GM18868 (cell line): ENCODE results near the gene MAML3.

Source experiments
- ATAC-seq: cut with Tn5 transposase; IDR thresholded peaks from one replicate; pipeline ENCODE4 v1.9.1; 2021; ENCODE audit warnings: mild to moderate bottlenecking, moderate library complexity; ENCODE audit not compliant: unreplicated experiment

Gene MAML3

DNA sequence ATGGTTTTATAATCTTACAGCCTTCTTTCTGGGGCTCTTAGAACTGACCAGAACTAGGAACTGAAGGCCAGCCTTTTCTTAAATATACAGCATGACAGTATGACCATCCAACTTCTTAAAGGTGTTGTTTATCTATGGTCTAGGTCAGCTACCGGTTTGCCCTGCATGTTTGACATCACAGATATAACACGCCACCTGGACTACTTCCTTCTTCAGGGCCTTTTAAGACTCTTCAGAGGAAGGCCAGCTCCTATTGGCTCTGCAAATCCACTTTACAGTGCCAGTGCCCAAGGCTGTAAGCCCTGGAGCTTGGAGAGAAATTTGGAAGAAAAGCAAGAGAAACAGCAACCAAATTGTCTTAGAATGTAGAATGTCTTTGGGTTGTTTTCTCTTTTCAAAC, 302.9 kb downstream of the MAML3 start:
- no peak for ATAC-seq

DNA sequence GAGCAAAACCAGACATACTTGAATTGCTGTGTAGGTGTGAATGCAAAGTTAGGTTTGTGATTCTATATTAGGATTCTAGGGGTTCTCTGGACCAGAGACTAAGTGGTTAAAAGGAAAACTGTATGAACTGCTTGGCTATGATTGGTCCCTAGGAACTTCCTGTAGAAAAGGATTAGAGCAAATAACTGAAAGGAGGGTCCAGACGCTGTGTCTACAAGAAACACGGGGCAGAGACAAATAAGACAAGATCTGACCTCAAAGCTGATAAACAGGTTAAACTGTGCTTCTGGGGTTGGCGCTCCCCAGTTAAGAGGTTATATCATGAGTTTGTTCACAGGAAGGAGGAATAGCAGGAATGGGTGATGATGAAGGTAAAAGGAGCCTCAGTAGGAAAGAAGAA, 304.8 kb downstream of the MAML3 start:
- ATAC-seq, result no peak

DNA sequence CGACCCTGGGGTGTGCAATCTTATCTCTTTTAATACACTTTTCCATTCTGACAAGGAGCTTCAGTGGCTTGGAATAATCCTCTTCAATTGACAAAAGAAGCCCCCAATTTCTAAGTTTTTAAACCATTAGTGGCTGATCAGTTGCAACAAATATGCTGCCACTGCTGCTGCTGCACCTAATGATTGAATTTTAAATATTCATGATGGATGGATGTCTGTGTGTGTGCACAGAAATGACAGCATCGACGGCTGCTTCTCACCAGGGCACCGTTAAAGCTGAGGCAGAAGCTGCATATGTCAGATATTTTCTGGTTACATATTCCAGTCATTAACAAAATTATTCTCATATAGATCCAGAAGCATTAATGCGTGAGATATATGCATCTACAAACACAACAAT, 306.0 kb downstream of the MAML3 start:
- no peak for ATAC-seq

DNA sequence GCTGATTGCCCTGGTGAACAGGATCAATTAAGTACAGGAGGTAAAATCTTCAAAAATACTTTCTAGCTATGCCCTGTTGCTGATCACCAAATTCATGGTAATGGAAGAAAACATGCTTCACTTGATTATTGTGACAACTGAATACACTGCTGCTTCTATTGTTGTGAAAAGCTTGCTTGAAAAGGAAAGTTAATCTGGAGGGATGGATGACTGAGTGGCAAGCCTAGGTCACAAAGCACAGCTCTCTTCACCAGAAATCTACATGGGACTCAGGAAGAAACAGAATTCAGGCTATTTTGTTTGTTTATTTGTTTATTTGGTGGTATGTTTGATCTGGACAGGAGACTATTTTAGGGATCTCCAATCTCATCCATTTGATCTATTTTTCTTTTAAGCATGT, 306.4 kb downstream of the MAML3 start:
- no peak for ATAC-seq

DNA sequence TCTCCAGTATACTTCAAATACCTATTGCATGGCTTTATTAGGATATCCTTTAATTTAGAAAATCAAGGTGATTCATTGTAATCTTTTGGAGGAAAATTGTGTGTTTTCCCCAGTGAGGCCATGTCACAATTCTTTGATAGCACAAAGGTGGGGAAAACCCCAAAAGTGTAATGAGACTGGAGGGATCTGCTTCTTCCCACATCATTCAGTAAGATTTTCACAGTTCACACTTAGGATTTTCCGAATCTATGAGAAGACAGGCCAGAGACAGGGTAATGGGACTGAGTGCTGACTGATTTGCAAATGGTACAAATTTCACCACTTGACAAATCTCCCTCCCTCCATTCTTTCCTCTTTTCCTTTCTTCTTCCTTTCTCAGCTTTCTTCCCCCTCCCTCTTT, 307.2 kb downstream of the MAML3 start:
- no peak for ATAC-seq

DNA sequence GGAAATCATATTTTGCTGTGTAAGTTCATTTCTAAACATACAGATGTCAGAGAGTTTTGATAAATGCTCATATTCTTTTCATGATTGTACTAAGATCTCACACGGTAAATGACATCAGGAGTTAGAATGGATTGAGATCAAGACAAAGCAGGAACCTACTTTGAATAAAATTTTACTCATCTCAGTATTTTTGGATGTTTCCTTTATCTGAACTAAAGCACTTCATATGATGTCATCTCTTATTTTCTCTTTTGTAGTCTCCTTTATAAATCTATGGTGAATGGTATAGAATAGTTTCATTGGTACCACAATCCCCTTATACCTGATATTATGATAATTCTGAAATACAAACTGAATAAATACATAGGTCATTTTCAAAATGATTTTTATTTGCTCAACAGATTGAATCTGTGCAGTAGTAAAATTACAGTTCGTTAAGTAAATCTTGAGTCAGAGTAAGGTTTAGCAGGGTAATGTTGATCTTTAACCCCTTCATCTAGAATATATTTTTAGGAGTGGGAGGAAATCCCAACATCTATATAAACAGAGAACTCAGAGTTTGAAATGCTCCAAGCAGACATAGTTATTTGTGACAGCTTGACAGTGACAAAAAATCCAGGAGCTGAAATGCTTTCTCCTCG, 308.4 kb downstream of the MAML3 start:
- ATAC-seq, result no peak

DNA sequence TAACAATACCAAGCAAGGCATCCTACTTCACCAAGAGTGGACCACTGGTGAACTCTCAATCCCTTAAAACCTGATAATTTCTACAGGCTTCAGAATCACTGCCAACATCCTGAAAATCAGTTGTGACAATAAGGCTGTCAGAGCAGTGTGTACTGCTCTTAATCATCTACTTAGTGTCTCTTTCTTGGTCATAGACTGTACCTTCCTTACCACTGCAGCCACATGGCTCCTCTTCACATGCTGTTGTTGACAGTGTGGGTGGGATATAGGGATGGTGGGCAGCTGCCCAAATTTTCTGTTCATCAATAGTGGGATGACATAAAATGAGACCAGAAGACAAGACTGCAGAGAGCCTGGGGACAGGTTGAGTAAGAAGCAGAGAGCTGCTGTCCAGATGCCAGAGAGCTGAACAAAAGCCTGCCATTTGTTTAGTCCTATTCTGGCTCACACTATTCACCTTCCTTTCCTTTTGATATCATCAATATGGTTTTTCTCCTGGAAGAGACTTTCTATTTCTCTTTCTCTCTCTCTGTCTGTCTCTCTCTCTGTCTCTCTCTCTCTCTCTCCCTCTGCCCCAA, 309.4 kb downstream of the MAML3 start:
- no peak for ATAC-seq

DNA sequence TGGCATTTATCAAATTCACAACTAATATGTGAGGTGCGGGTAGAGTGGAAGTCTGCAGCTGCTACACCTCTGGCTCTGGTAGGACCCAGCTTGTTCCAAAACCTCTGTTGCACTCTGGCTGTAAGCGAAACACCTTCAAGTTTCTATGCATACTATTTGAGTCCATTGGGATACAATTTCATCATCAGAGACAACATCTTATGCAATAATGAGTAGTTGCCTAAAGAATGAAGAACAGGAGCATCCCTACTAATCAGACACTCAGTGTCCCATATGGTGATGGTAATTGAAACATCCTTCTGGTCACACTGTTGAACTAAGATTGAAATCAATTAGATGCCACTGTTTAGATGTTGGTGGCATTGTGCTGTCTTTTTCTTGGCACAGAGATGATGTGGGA, 309.9 kb downstream of the MAML3 start:
- no peak for ATAC-seq

DNA sequence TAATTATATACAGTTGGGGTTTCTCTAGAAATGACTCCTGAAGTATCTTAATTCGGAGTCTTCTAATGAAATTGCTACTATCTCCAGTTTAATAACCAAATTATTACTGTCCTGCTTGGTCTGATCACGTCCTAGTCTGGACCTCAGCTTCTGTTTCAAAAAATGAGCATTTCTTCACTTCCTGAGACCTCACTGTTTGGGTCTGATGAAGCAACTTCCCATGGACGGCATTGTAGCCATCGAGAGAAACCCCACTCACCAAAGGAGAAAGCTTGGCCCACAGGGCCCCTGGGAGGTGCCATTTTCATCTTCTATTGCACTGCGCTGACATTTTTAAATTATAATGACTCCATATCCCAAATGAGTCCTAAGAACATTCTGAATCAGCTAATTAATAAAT, 310.3 kb downstream of the MAML3 start:
- no peak for ATAC-seq

DNA sequence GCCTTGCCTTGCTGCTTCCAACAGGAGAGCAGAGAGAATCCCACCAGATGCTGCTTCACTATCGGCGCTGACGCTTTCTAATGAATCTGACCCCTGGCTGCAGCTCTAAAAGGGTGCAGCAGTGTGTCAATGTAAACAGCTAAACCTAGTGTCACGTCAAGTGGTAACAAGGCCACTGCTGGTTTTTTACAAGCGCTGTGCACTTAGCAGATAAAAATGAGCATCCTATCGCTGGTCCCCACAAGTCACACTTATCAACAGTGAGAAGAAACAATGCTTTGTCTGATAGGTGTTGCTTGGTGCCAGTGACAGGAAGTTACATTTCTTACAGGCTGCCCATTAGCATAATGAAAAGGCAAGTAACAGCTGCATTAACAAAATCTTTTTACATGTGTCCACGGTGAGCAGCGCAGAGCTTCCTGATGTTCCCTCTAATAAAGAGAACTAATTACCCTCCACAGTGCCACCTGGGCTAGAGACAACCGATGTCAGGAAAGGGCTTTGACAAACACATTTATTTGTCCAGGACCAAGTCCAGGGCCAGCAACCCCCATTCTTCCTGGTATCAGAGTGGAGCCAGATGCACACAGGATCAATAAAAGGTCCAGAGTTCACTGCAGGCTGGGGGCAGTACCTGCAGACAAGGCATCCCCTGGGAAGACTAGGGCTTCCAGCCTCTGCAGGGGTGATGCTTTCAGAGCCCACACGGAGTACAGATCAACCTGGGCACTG, 312.4 kb downstream of the MAML3 start:
- ATAC-seq, result no peak

DNA sequence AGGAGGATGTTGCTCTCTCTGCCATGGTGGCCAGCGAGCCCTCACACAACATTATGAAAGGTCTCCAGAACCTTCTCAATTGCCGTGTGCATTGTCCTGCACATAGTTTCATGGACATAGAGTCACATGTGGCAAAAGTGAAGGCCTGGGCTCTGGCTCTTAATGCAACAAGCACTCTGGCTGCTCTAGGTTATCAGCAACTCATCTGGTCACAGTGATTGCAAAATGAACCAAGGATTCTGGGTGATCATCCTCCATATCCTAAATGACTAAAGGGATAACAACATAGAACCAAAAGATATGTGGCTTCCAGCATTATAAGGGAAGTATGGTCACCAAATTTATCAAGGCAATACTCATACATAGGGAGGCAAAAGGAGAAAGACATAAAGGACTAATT, 313.2 kb downstream of the MAML3 start:
- no peak for ATAC-seq

DNA sequence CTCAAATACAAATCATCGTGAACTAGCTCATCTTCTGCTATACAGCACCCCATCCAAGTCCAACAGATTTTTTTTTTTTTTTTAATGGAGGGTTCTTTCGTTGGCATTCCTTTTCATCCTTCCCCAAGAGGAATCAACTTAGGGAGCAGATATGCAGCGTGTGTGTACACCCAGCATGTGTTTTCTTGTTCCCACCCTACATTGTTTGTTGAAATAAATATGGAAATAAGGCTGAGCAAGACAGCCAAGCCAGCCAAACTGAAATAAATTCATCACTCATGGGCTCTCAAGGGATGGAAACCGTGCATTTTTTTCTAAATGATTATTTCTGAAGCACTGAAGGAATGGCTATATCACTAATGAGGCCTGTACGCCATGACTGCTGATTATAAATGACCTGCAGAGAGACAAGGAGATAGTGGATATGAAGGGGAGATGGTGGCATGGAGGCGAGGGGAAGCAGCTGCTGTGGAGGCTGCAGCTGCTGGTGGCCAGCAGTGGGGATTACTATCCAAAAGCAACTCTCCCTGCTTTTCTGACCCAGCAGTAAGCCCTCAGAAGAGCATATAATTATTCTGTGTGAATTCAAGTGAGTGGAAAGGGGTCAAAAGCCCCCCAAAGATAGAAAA, 314.5 kb downstream of the MAML3 start:
- no peak for ATAC-seq

DNA sequence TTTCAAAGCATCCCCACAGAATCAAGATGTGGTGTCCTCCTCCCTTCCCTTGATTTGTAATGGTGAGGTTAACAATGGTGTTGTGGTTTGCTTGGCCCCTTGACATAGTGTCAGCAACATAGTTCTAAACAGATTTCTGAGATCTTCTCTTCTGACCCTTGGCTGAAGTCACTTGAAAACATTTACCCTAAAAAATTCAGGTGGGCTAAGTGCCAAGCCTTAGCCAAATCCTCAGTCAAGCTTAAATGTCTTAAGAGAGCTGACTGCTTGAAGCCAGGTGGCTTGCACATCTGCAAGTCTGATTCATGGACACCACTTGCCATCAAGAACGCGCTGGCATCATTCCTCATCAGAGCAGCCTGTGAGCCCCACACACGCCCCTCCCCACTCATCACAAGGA, 315.2 kb downstream of the MAML3 start:
- ATAC-seq, result no peak

DNA sequence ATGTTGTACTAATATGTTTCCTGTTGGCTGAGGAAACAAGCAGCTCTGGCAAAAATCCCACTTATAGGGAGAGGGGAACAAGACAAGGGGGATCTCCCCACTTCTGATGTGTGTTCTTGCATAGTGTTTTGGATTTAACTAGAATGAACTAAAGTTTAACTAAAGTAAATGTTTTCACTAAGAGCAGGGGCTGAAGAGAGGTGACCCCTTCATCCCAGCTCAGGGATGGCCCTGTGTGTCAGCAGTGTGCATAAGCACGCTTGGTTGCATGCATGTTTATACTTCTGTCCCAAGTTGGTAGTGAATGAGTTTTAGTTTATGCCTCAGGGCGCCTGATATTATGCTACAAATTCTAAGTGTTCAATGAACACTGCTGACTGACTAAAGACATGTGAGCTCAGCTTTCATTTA, 319.0 kb downstream of the MAML3 start:
- no peak for ATAC-seq

DNA sequence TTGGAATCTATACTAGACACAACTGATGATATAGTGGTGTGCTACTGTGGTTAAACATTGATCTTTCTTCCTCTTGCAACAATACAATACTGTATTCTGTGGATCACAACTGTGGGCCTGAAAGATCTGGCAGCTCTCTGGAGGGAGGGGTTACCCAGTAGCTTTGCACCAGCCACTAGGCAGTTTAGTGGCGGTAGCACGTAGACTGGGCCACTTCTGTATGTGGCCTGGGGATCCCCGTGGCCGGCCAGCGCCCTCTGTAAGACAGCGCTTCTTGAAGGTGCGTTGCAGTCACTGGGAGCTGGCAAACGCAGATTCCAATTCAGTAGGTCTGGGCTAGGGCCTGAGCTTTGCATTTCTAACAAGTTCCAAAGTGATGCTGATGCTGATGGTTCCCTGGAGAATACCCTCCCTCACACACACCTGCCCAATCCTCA, 319.7 kb downstream of the MAML3 start:
- no peak for ATAC-seq

DNA sequence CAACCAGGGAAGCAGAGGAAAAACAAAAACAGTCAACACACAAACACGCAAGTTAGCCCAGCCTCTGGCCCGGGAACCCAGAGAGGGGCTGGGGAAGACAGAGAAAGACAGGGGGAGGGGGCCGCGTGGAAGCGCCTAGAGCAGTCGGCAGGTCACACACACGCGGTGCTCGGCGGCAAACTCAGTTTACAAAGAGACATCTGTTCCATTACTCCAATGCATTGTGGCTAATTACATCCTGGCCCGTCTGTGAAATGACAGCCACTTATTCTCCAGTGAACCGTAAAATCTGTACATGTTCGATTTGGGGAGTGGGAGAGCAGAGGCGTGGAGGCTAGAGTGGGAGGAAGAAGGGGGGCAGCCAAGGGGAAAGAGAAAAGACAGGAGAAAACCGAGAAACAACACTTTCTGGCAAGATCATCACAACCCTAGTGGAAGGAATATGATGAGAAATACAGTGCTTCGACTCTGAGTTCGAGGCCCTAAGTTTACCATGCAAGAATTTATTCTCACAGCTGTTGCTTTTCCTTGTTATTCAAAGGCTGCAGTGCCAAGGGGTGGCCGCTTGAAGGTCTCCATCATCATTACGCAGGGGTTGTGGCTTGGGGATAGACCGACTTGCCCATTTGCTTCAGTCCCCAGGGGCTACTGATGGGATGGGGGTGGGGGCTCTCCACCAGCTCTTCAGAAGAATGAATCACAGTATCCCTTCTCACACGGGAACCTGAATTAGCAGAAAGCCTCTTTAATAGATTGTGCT, 320.7 kb downstream of the MAML3 start:
- no peak for ATAC-seq

DNA sequence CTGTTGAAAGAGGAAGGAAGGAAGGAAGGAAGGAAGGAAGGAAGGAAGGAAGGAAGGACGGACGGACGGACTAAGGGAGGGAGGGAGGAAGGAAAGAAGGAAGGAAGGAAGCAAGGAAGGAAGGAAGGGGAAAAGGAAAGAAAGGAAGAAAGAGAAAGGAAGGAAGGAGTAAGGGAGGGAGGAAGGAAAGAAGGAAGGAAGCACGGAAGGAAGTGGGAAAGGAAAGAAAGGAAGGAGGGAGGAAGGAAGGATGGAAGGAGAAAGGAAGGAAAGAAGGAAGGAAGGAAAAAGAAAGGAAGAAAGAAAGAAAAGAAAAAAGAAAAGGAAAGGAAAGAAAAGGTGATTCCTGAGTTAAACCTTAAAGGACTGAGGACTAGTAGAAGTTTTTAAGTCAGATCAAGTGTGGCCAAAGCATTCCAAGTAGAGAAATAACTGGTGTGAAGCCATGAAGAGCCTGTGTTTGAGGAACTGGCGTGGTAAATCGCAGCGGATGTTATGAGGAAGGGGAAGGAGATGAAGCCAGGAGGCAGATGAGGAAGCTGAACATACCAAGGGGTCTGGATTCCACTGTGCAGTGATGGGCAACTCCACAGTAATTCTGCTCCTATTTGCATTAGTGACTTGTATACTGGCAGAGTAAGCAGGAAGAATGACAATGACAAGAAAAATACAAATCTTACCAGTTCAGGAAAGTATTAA, 324.9 kb downstream of the MAML3 start:
- ATAC-seq, result no peak

DNA sequence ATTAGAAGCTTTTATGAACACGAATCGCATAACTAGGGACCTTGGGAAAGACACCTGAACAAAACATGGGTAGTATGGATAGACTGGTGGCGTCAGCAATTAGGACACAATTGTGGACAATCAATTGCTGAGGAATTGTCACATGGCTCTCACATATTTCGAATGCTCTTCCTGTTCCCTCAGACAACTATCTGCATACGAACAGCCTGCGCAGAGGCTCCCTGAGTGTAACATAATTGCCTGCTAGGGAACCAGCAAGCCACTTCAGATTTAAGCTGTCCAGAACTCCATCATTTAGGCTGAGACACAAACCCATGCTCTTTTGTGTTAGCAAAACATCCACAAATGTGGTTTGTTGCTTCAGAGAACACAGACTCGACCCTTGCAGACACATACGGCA, 327.6 kb downstream of the MAML3 start:
- no peak for ATAC-seq

DNA sequence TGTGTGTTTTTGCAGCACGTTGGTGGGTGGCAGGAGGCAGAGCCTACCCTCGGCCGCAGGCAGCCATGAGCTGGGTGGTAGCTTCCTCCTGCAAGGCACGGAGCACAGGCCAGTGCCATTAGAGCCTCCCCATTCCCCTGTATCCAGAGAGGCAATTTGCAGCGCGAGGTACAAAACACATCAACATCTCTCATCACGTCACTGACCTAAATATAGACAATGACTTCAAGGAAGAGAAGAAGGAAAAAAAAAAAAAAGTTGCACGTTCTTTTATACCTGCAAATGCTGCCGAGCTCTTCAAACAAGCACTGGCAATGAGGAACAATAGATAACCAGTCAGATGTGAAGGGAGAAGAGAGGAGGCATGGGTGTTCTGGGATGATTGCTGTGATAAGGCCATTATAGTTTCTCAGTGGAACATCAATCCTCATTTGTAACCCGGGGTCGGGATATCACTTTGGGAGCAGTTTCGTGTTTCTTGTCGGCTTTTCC, 328.4 kb downstream of the MAML3 start:
- no peak for ATAC-seq

DNA sequence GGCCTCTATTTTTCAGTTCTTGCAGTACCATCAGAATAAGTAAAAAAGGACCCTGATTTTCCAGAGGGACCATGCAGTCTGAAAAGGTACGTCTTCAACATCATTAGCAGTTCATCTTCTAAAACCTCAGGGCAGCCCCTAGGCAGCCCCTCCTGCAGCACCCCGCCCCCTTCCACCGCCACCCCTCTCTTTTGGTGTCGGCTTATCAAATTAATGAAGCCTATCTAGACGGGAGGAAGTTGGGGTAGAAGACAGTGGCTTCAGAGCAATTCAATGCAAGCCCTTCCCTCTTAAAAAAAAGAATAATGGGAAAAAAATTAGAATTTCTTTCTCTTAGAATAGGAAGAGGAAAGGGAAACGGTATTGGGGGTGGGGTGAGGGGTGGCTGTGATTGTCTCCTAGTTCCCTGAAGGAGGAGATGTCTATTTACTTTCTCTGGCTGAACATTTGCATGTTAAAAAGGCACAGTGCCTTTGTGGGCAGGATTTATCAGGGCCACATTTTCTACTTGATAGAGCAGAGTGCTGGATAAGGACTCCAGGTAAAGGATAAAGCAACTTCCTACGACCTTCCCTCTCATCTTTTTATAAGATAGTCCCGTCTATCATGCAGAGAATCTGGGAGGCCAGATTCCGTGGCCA, 329.0 kb downstream of the MAML3 start:
- no peak for ATAC-seq
